ENCODE measurements around the gene SETD1B. TPM values are rescaled to one million over a fixed set of nuclear protein-coding genes. Genes with fewer than 3 reads are reported as not detected.

Gene SETD1B
- total and polyA plus RNA-seq, 12 donors, result 2.1 to 27.3 (median 11.9) TPM

DNA sequence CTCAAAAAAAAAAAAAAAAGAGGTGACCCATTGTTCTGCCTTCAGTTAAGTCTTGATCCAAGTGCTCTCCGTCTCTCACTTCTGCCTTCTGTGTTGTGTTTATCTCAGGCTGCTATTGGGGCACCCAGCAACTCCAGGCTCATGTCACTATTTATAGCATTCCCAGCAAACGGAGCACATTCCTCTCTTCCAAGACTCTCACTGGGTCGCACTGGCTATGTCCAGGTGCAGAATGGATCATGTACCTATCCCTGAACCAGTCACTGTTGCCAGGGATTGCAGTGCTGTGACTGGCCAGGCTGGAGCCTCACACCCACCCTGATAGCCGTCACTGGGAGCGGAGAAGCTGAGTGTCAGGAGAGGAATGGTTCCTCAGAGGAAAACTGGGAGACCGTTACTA is 41.5 kb upstream of the SETD1B start:
- peaks cover 0 to 1% of the 10 kb centered on the region in 2 donors for H3K4me1 ChIP-seq (replicated peaks in 1 of 2)
- 78 to 84% (median 83%) methylated on average over 6 of the region's 6 CpGs for WGBS, 4 donors
- TF ChIP-seq CTCF (IDR thresholded peaks at IDR 0.05) (no peak), POLR2A (IDR thresholded peaks at IDR 0.05) (no peak)
- no peaks in the 10 kb centered on the region for H3K27me3 ChIP-seq
- no peaks in the 10 kb centered on the region for H3K9me3 ChIP-seq (replicated peaks in 1 of 3)
- H3K36me3 ChIP-seq (replicated peaks in 1 of 2), result no peaks in the 10 kb centered on the region
- no peak overlapping the region for H3K27ac ChIP-seq
- no peak overlapping the region for H3K4me3 ChIP-seq
- intact Hi-C loops (cut with DNase I), result no loop called here
- DNase-seq, result no peak

- Histone ChIP-seq H3K27me3 (no peaks in the 10 kb centered on the region), H3K9me3 (replicated peaks in 1 of 3) (no peaks in the 10 kb centered on the region), H3K4me1 (replicated peaks in 1 of 2) (peaks cover 3 to 11% of the 10 kb centered on the region in 2 donors), H3K36me3 (replicated peaks in 1 of 2) (no peaks in the 10 kb centered on the region), H3K27ac (no peak overlapping the region), H3K4me3 (no peak overlapping the region)
- TF ChIP-seq POLR2A (IDR thresholded peaks at IDR 0.05) (no peak), CTCF (IDR thresholded peaks at IDR 0.05) (no peak)
- DNase-seq, result no peak
- intact Hi-C loops (cut with DNase I), result no loop called here
- 89 to 98% (median 90%) methylated on average over 3 of the region's 3 CpGs for WGBS, 4 donors
These were observed 39.0 kb upstream of the SETD1B start for GRCh38 chr12:121764808-121765207.

GRCh38 chr12:121765573-121765972 is 38.2 kb upstream of the SETD1B start:
- H3K27me3 ChIP-seq, result no peaks in the 10 kb centered on the region
- H3K4me1 ChIP-seq (replicated peaks in 1 of 2), result peaks cover 9 to 16% of the 10 kb centered on the region in 2 donors
- no peaks in the 10 kb centered on the region for H3K9me3 ChIP-seq (replicated peaks in 1 of 3)
- H3K27ac ChIP-seq, result no peak overlapping the region
- intact Hi-C loops (cut with DNase I), result no loop called here
- TF ChIP-seq POLR2A (IDR thresholded peaks at IDR 0.05), result no peak
- TF ChIP-seq CTCF (IDR thresholded peaks at IDR 0.05), result no peak
- no peak overlapping the region for H3K4me3 ChIP-seq
- WGBS, 4 donors, result 51 to 70% (median 67%) methylated on average over 5 of the region's 5 CpGs
- peak in 1 of 7 donors; percentile 40 for DNase-seq
- no peaks in the 10 kb centered on the region for H3K36me3 ChIP-seq (replicated peaks in 1 of 2)

DNA sequence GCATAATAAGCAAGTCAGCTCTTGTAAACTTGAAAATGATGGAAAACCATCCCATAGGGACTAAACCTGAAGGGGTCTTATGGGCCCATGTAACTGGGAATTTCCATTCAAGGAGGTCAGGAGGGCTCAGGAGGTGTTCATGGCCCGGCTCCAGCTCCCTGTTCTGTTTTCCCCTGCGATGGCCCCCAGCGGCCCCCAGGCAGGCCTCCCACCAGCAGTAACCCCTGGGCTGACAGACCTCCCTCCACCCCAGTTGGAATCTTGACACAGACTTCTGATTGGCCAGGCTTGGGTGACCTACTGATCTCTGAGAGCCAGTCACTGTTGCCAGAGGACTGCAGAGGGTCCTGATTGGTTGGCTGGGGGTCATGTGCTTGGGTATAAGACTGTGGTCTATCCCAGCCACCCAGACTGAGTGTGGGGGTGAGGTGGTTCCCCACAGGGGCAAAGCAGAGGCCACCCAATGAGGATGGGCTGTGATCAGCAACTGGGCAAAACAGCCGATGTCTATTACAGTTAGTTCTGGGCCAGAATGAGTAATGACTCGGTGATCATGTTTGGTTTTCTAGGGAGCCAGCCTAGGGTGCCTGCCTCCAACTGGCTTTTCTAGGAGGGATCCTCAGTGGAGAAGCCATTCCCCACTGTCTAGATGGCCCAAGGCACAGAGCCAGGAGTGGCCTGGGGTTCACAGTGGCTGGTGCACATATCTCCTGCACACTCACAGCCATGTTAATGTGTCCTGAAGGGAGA is 37.3 kb upstream of the SETD1B start:
- Histone ChIP-seq H3K27me3 (no peaks in the 10 kb centered on the region), H3K4me3 (no peak overlapping the region), H3K4me1 (replicated peaks in 1 of 2) (peaks cover 9 to 16% of the 10 kb centered on the region in 2 donors), H3K36me3 (replicated peaks in 1 of 2) (no peaks in the 10 kb centered on the region), H3K27ac (no peak overlapping the region), H3K9me3 (replicated peaks in 1 of 3) (no peaks in the 10 kb centered on the region)
- DNase-seq, result no peak
- TF ChIP-seq POLR2A (IDR thresholded peaks at IDR 0.05), result no peak
- no peak for TF ChIP-seq CTCF (IDR thresholded peaks at IDR 0.05)
- intact Hi-C loops (cut with DNase I), result no loop called here
- WGBS, 4 donors, result 87 to 100% (median 98%) methylated on average over 2 to 5 of the region's 5 CpGs

Measured in adrenal gland (tissue), 12 donors.